Measurements from ENCODE around the gene UBASH3A.

- no peak for TF ChIP-seq POLR2A (IDR thresholded peaks at IDR 0.05)
- TF ChIP-seq CTCF (IDR thresholded peaks at IDR 0.05), result no peak
- TF ChIP-seq POLR2AphosphoS5 (IDR thresholded peaks at IDR 0.05), result no peak
Observed at GRCh38 chr21:42465803-42466127, 62.1 kb downstream of the UBASH3A start.
